Transverse colon (tissue), 4 donors: ENCODE measurements around the gene DPH6. TPM values are rescaled to one million over a fixed set of nuclear protein-coding genes. Genes with fewer than 3 reads are reported as not detected.

Experiments used
- DNase-seq: peaks from one replicate; pipeline ENCODE4 v3.0.0-alpha.2; 2019
- H3K27ac ChIP-seq, 4 donors: fragments of 200-600 bp; sonication (generic); 2 replicates each; pipeline ENCODE4 v1.5.1; 2016 to 2018; ENCODE audit warnings: inconsistent platforms in 4 of 4
- H3K27me3 ChIP-seq: fragments of 200-600 bp; sonication (generic); 2 replicates; pipeline ENCODE4 v1.5.1; 2017; ENCODE audit warnings: inconsistent platforms
- H3K36me3 ChIP-seq, 4 donors: fragments of 200-600 bp; sonication (generic); 2 replicates each; pipeline ENCODE4 v1.5.1; 2017 to 2019; ENCODE audit warnings: inconsistent platforms in 4 of 4
- H3K4me1 ChIP-seq, 4 donors: fragments of 200-600 bp; sonication (generic); 2 replicates each; pipeline ENCODE4 v1.5.1; 2017 to 2020; ENCODE audit warnings: inconsistent platforms in 4 of 4
- H3K4me3 ChIP-seq, 4 donors: fragments of 200-600 bp; sonication (generic); 1 replicate in 1 of 4; 2 replicates in 3 of 4; pipeline versions ENCODE4 v1.5.1 to v1.6.1; 2017 to 2019; ENCODE audit warnings: inconsistent platforms in 4 of 4
- H3K9me3 ChIP-seq, 2 donors: fragments of 200-600 bp; sonication (generic); 2 replicates each; pipeline ENCODE4 v1.5.1; 2017 to 2019; ENCODE audit warnings: inconsistent platforms in 2 of 2
- CTCF ChIP-seq, 5 experiments: fragments of 200-600 bp in 3 of 5; fragments of 450-650 bp in 2 of 5; sonication (generic) in 3 of 5; IDR thresholded peaks; 1 replicate in 2 of 5; 2 replicates in 3 of 5; pipeline ENCODE4 v1.5.1; 2016 to 2017; ENCODE audit warnings: antibody characterized with exemption in 5 of 5, inconsistent platforms in 3 of 5, mild to moderate bottlenecking in 2 of 5, moderate library complexity in 1 of 5
- EP300 ChIP-seq: sonication (generic); formaldehyde crosslinking; IDR thresholded peaks from one replicate; pipeline ENCODE4 v1.6.1; 2017; ENCODE audit warnings: antibody characterized with exemption, low read depth
- POLR2A ChIP-seq: fragments of 450-650 bp; IDR thresholded peaks from one replicate; pipeline ENCODE4 v1.6.1; 2016; ENCODE audit warnings: antibody characterized with exemption, mild to moderate bottlenecking, moderate library complexity
- POLR2AphosphoS5 ChIP-seq, 3 donors: sonication (generic); formaldehyde crosslinking; IDR thresholded peaks; one replicate each; pipeline ENCODE4 v1.6.1; 2016; ENCODE audit warnings: antibody characterized with exemption in 3 of 3
- WGBS, 2 donors: methylation state at CpG; one replicate each; pipeline ENCODE4 v1.1.5; 2018; ENCODE audit warnings: low coverage in 1 of 2; 5-methylcytosine and 5-hydroxymethylcytosine counted together
- in situ Hi-C, 4 donors: fragments of 200-750 bp; cut with MboI; loops; one replicate each; pipeline versions ENCODE4 v1.15.0 to v1.15.1; 2017; ENCODE audit warnings: low sequenced_read_pairs in 3 of 4, low pct_ligation_motif_present in 1 of 4, low pct_unique_long_range_greater_than_20kb in 1 of 4
- intact Hi-C: fragments of 100-400 bp; cut with DNase I; formaldehyde crosslinking; loops from one replicate; pipeline ENCODE4 v1.15.1; 2023; ENCODE audit warnings: low total_unique reads
- total RNA-seq, 4 donors: library from RNA; depleted of rRNA; stranded (reverse); fragments of >200 nt; gene quantifications; one replicate each; pipeline ENCODE4 v1.1.0, GENCODE V29; 2016

Gene DPH6
- total RNA-seq, 4 donors from 2014 or later: 20.6 to 76.7 (median 39.9) TPM

- Histone ChIP-seq H3K36me3 (peaks cover 0 to 3% (median 0%) of the 10 kb centered on the region in 4 donors), H3K27me3 (no peaks in the 10 kb centered on the region), H3K4me1 (no peaks in the 10 kb centered on the region), H3K27ac (no peak overlapping the region), H3K4me3 (no peak overlapping the region), H3K9me3 (no peaks in the 10 kb centered on the region)
- DNase-seq: no peak
- no peak for TF ChIP-seq CTCF (IDR thresholded peaks at IDR 0.05)
- TF ChIP-seq POLR2A: no peak
- no peak for TF ChIP-seq POLR2AphosphoS5 (IDR thresholded peaks at IDR 0.05)
- TF ChIP-seq EP300: no peak
- in situ Hi-C loops: no loop called here
- intact Hi-C loops: no loop called here
These were observed 171.3 kb downstream of the DPH6 start for GRCh38 chr15:35374661-35375060.

GRCh38 chr15:35362195-35362829, 183.7 kb downstream of the DPH6 start:
- intact Hi-C loops (no loop called here), in situ Hi-C loops (no loop called here)
- H3K27ac ChIP-seq: no peak overlapping the region
- H3K9me3 ChIP-seq: peaks cover 8 to 16% of the 10 kb centered on the region in 2 donors
- H3K27me3 ChIP-seq: no peaks in the 10 kb centered on the region
- DNase-seq: no peak
- H3K4me1 ChIP-seq: no peaks in the 10 kb centered on the region
- H3K4me3 ChIP-seq: no peak overlapping the region
- peaks cover 0 to 5% (median 0%) of the 10 kb centered on the region in 4 donors for H3K36me3 ChIP-seq
- no peak for TF ChIP-seq EP300
- peak in 2 of 3 donors; percentile 36 to 45 for TF ChIP-seq POLR2AphosphoS5 (IDR thresholded peaks at IDR 0.05)
- TF ChIP-seq POLR2A: no peak
- no peak for TF ChIP-seq CTCF (IDR thresholded peaks at IDR 0.05)

GRCh38 chr15:35358824-35359223, 187.1 kb downstream of the DPH6 start:
- TF ChIP-seq EP300: no peak
- no peak for TF ChIP-seq POLR2A
- TF ChIP-seq POLR2AphosphoS5 (IDR thresholded peaks at IDR 0.05): no peak
- no peak overlapping the region for H3K4me3 ChIP-seq
- no peaks in the 10 kb centered on the region for H3K4me1 ChIP-seq
- DNase-seq: peak; percentile 14
- H3K9me3 ChIP-seq: peaks cover 16 to 22% of the 10 kb centered on the region in 2 donors
- in situ Hi-C loops: no loop called here
- intact Hi-C loops: no loop called here
- H3K36me3 ChIP-seq: peaks cover 0 to 1% (median 0%) of the 10 kb centered on the region in 4 donors
- 97% methylated on average over 5 of the region's 5 CpGs; no CpG with 5 or more reads in 1 of the 2 donors for WGBS, 2 donors
- H3K27me3 ChIP-seq: no peaks in the 10 kb centered on the region
- H3K27ac ChIP-seq: no peak overlapping the region

- Histone ChIP-seq H3K4me1 (no peaks in the 10 kb centered on the region), H3K27ac (no peak overlapping the region), H3K36me3 (no peaks in the 10 kb centered on the region), H3K9me3 (peaks cover 0 to 3% of the 10 kb centered on the region in 2 donors), H3K4me3 (no peak overlapping the region), H3K27me3 (no peaks in the 10 kb centered on the region)
- intact Hi-C loops (no loop called here), in situ Hi-C loops (no loop called here)
- DNase-seq: no peak
- TF ChIP-seq CTCF (IDR thresholded peaks at IDR 0.05) (no peak), POLR2AphosphoS5 (IDR thresholded peaks at IDR 0.05) (no peak), POLR2A (no peak), EP300 (no peak)
These were observed 194.9 kb downstream of the DPH6 start for GRCh38 chr15:35351059-35351458.

GRCh38 chr15:35349916-35350315, 196.0 kb downstream of the DPH6 start:
- DNase-seq: no peak
- in situ Hi-C loops (no loop called here), intact Hi-C loops (no loop called here)
- Histone ChIP-seq H3K36me3 (no peaks in the 10 kb centered on the region), H3K9me3 (no peaks in the 10 kb centered on the region), H3K27me3 (no peaks in the 10 kb centered on the region), H3K4me1 (no peaks in the 10 kb centered on the region), H3K4me3 (no peak overlapping the region), H3K27ac (no peak overlapping the region)
- TF ChIP-seq EP300 (no peak), CTCF (IDR thresholded peaks at IDR 0.05) (no peak), POLR2AphosphoS5 (IDR thresholded peaks at IDR 0.05) (no peak), POLR2A (no peak)
- 64 to 77% methylated on average over 3 of the region's 3 CpGs for WGBS, 2 donors
